DOHH2 (cell line): ENCODE data around the gene FARP2.

ENCODE experiments used
- CTCF ChIP-seq: fragments of 200-600 bp; sonication (generic); IDR thresholded peaks from one replicate; pipeline ENCODE4 v1.5.1; 2014; ENCODE audit warnings: antibody characterized with exemption, mild to moderate bottlenecking, low read depth, low read length; ENCODE audit not compliant: poor library complexity, severe bottlenecking
- EZH2phosphoT487 ChIP-seq: fragments of 200-600 bp; sonication (generic); IDR thresholded peaks from 2 replicates; pipeline ENCODE4 v1.6.1; 2017; ENCODE audit warnings: borderline replicate concordance, mild to moderate bottlenecking, antibody characterized with exemption, low read length, moderate library complexity, mixed read lengths

GRCh38 chr2:241355983-241356870 is at the start of gene FARP2:
- TF ChIP-seq CTCF = peak; percentile 8
- no peak for TF ChIP-seq EZH2phosphoT487
